Adrenal gland (tissue), 12 donors: ENCODE measurements around the gene LAG3. TPM values are rescaled to one million over a fixed set of nuclear protein-coding genes. Genes with fewer than 3 reads are reported as not detected.

Experiments
- DNase-seq, 7 donors: peaks; one replicate each; pipeline ENCODE4 v3.0.0-alpha.2; 2019 to 2020
- H3K27ac ChIP-seq, 5 donors: fragments of 200-600 bp; sonication (generic) in 4 of 5; 1 replicate in 3 of 5; 2 replicates in 2 of 5; pipeline versions ENCODE4 v1.5.1 to v1.8.0; 2016 to 2020; ENCODE audit warnings: mild to moderate bottlenecking in 1 of 5
- H3K27me3 ChIP-seq: fragments of 200-600 bp; 2 replicates; pipeline ENCODE4 v1.8.0; 2021
- H3K36me3 ChIP-seq, 2 donors: fragments of 200-600 bp; replicated peaks in 1 of 2; 1 replicate in 1 of 2; 2 replicates in 1 of 2; pipeline versions ENCODE4 v1.5.1 to v1.8.0; 2018 to 2022
- H3K4me1 ChIP-seq, 2 donors: fragments of 200-600 bp; replicated peaks in 1 of 2; 1 replicate in 1 of 2; 2 replicates in 1 of 2; pipeline versions ENCODE4 v1.5.1 to v1.8.0; 2018 to 2021
- H3K4me3 ChIP-seq, 4 donors: fragments of 200-600 bp; sonication (generic) in 3 of 4; one replicate each; pipeline ENCODE4 v1.5.1; 2016 to 2018
- H3K9me3 ChIP-seq, 3 donors: fragments of 200-600 bp; sonication (generic) in 1 of 3; replicated peaks in 1 of 3; 1 replicate in 2 of 3; 2 replicates in 1 of 3; pipeline versions ENCODE4 v1.5.1 to v1.8.0; 2016 to 2021
- CTCF ChIP-seq, 6 experiments: fragments of 450-650 bp in 4 of 6; fragments of 200-600 bp in 2 of 6; sonication (generic) in 1 of 6; IDR thresholded peaks; 1 replicate in 5 of 6; 2 replicates in 1 of 6; pipeline versions ENCODE4 v1.5.1 to v1.8.0; 2016 to 2021; ENCODE audit warnings: antibody characterized with exemption in 6 of 6, mild to moderate bottlenecking in 2 of 6, moderate library complexity in 1 of 6
- POLR2A ChIP-seq, 2 donors: fragments of 450-650 bp; IDR thresholded peaks; one replicate each; pipeline ENCODE4 v1.6.1; 2017; ENCODE audit warnings: antibody characterized with exemption in 2 of 2, mild to moderate bottlenecking in 2 of 2, moderate library complexity in 1 of 2
- WGBS, 4 donors: extraction: QIAGEN DNeasy Blood & Tissue Kit in 2 of 4; methylation state at CpG; one replicate each; pipeline versions ENCODE4 v1.1.5 to v1.1.7; 2013 to 2017; 5-methylcytosine and 5-hydroxymethylcytosine counted together
- intact Hi-C, 2 donors: fragments of 100-400 bp; cut with DNase I; formaldehyde crosslinking; loops; one replicate each; pipeline versions ENCODE4 v1.14.1 to v1.15.0; 2022 to 2023
- polyA plus RNA-seq, 3 donors: library from polyadenylated mRNA; stranded (reverse); fragments of 200-250 nt in 2 of 3; fragments of 350-450 nt in 1 of 3; fragmentation: Illumina TruSeq in 1 of 3; extraction: RNeasy Lipid Tissue Mini Kit (QIAGEN cat#74804) in 1 of 3; gene quantifications; one replicate each; pipeline ENCODE4 v1.2.3, GENCODE V29; 2013 to 2014
- total RNA-seq, 9 donors: library from RNA; depleted of rRNA in 4 of 9; stranded (reverse); fragments of >200 nt in 4 of 9; fragments of 120-200 nt in 1 of 9; fragmentation: NEBNext Ultra II Directional in 1 of 9; extraction: Animal tissue kit (Norgen Biotek cat#: 25700) in 1 of 9; gene quantifications; one replicate each; pipeline versions ENCODE4 v1.1.0 to v1.2.4, GENCODE V29; 2013 to 2023
- donor health status: healthy with polysubstance abuse.
- donor health status: Bipolar disorder and iron deficiency.
- donor health status: DM: yes; HTN: yes; CAD: no.
- donor health status: DM: no; HTN: no; CAD: no.
- donor health status: DM: no; HTN: no; CAD: no.
- donor health status: DM: yes; HTN: yes; CAD: no.

Gene LAG3
- total and polyA plus RNA-seq, 12 donors, result 0.11 to 4.3 (median 0.71) TPM; not detected in 2

DNA sequence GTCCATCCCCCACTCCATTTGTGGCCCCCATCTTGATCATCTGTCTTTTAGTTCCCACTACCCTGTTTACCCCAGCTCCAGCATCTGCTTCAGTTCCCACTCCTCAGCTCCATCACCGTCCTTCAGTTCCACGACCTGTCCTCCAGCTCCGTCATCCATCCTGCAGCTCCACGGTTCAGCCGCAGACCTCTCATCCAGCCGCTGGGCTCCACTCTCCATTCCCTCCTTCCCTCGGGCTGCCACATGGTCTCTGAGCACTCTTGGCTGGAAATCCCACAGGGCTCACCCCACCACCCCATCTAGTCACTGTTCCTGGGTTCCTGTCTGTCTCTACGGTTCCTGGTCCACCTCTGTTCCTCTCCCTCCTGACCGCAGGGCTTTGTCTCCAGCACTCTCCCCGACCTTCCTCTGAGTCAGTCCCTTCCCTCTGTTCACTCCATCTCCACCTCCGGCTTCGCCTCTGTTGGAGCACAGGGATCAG is 52.6 kb downstream of the LAG3 start:
- WGBS, 4 donors, result 29 to 45% (median 36%) methylated on average over 11 to 12 of the region's 12 CpGs
- Histone ChIP-seq H3K9me3 (no peaks in the 10 kb centered on the region), H3K36me3 (no peaks in the 10 kb centered on the region), H3K27me3 (peaks cover 4% of the 10 kb centered on the region), H3K4me3 (no peak overlapping the region), H3K4me1 (peaks cover 6 to 15% of the 10 kb centered on the region in 2 donors), H3K27ac (no peak overlapping the region)
- intact Hi-C loops, result loop anchor here (5.0 to 10.0 kb wide), 2 partner anchors 80 to 93 kb away; no protein-coding TSS in a partner anchor
- DNase-seq, result no peak
- no peak for TF ChIP-seq CTCF (IDR thresholded peaks at IDR 0.05)
- TF ChIP-seq POLR2A (IDR thresholded peaks at IDR 0.05), result no peak

GRCh38 chr12:6825398-6826124 is 53.2 kb downstream of the LAG3 start:
- WGBS, 4 donors, result 7 to 11% (median 10%) methylated on average over 15 to 19 of the region's 19 CpGs
- peak; percentile 81 to 95 (median 87) for DNase-seq
- TF ChIP-seq CTCF (IDR thresholded peaks at IDR 0.05) (peak; percentile 78 to 96 (median 92)), POLR2A (IDR thresholded peaks at IDR 0.05) (no peak)
- no peaks in the 10 kb centered on the region for H3K36me3 ChIP-seq
- H3K27me3 ChIP-seq, result peaks cover 4% of the 10 kb centered on the region
- no peaks in the 10 kb centered on the region for H3K9me3 ChIP-seq
- intact Hi-C loops, result loop anchor here in 1 of 2 donors (10.0 kb wide), 1 partner anchor 81 kb away; no protein-coding TSS in a partner anchor
- H3K27ac ChIP-seq, result no peak overlapping the region
- no peak overlapping the region for H3K4me3 ChIP-seq
- peaks cover 6 to 15% of the 10 kb centered on the region in 2 donors for H3K4me1 ChIP-seq

DNA sequence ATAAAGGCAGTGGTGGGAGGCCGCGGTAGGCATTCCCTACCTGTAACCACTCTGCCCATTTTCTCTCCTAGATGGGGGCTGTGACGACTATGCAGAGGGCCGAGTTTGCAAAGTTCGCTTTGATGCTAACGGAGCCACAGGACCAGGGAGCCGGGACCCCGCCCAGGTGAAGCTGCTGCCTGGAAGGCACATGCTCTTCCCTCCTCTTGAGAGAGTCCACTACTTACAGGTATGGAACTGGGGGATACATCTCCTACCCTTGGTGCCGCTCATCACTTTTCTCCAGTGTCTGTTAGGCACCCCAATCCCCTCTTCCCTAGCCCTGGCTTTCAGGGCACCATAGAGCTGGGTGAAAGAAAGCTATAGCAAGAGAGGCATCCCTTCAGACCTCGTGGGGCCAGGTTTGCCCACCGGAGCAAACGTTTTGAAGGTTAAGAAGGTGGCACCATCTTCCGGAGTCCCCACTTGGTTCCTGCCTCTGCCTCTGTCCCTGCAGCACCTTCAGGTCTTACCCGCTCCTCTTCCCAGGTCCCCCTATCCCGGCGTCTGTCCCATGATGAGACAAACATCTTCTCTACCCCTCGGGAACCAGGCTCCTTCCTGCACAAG is 53.9 kb downstream of the LAG3 start:
- Histone ChIP-seq H3K4me1 (peaks cover 6 to 15% of the 10 kb centered on the region in 2 donors), H3K9me3 (no peaks in the 10 kb centered on the region), H3K27me3 (peaks cover 4% of the 10 kb centered on the region), H3K36me3 (no peaks in the 10 kb centered on the region), H3K4me3 (no peak overlapping the region), H3K27ac (no peak overlapping the region)
- TF ChIP-seq CTCF (IDR thresholded peaks at IDR 0.05), result no peak
- no peak for TF ChIP-seq POLR2A (IDR thresholded peaks at IDR 0.05)
- DNase-seq, result no peak
- 41 to 74% (median 65%) methylated on average over 12 to 17 of the region's 17 CpGs for WGBS, 4 donors
- intact Hi-C loops, result loop anchor here in 1 of 2 donors (10.0 kb wide), 1 partner anchor 81 kb away; no protein-coding TSS in a partner anchor

DNA sequence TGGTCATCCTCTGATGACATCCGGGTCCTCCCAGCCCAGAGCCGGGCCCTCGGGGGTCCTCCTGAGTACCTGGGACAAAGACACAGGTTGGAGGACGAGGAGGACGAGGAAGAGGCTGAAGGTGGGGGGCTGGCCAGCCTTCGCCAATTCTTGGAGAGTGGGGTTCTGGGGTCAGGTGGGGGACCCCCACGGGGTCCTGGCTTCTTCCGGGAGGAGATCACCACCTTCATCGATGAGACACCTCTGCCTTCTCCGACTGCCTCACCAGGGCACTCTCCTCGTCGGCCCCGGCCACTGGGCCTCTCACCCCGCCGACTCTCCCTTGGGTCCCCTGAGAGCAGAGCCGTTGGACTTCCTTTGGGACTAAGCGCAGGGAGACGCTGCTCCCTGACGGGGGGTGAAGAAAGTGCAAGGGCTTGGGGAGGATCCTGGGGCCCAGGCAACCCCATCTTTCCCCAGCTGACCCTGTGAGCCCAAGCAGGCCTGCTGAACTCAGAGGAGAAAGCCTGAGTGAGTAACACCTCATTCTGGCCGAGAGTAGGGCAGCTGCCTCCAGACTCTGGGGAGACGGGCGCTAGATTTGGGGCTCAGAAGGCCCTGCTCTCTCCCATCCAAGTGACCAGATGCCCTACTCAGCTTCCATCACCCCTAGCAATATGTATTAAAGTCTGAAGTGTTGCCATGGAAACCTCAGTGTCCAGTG is 54.6 kb downstream of the LAG3 start:
- H3K27me3 ChIP-seq, result peaks cover 4% of the 10 kb centered on the region
- TF ChIP-seq CTCF (IDR thresholded peaks at IDR 0.05) (no peak), POLR2A (IDR thresholded peaks at IDR 0.05) (no peak)
- H3K4me3 ChIP-seq, result no peak overlapping the region
- intact Hi-C loops, result loop anchor here in 1 of 2 donors (10.0 kb wide), 1 partner anchor 82 kb away; no protein-coding TSS in a partner anchor
- peak overlapping the region in 2 of 5 donors; percentile 45 to 47 for H3K27ac ChIP-seq
- no peaks in the 10 kb centered on the region for H3K9me3 ChIP-seq
- peak in 1 of 7 donors; percentile 56 for DNase-seq
- peaks cover 2 to 13% of the 10 kb centered on the region in 2 donors for H3K4me1 ChIP-seq
- no peaks in the 10 kb centered on the region for H3K36me3 ChIP-seq
- WGBS, 4 donors, result 57 to 72% (median 67%) methylated on average over 8 to 22 of the region's 22 CpGs
